GM18520 (cell line): ENCODE results near the gene SH3D21.

Experiments used
- ATAC-seq: cut with Tn5 transposase; IDR thresholded peaks from one replicate; pipeline ENCODE4 v1.9.1; 2021; ENCODE audit not compliant: unreplicated experiment

SH3D21 gene

GRCh38 chr1:36355811-36356210 lies 49.6 kb downstream of the SH3D21 start:
- ATAC-seq = no peak

GRCh38 chr1:36358514-36359084 lies 52.4 kb downstream of the SH3D21 start:
- no peak for ATAC-seq

GRCh38 chr1:36359383-36359782 lies 53.2 kb downstream of the SH3D21 start:
- no peak for ATAC-seq

GRCh38 chr1:36359911-36360550 lies 53.9 kb downstream of the SH3D21 start:
- no peak for ATAC-seq

GRCh38 chr1:36365381-36365780 lies 59.2 kb downstream of the SH3D21 start:
- ATAC-seq = no peak

GRCh38 chr1:36366091-36366661 lies 60.0 kb downstream of the SH3D21 start:
- ATAC-seq = no peak

GRCh38 chr1:36367066-36367465 lies 60.9 kb downstream of the SH3D21 start:
- no peak for ATAC-seq

GRCh38 chr1:36367798-36368197 lies 61.6 kb downstream of the SH3D21 start:
- ATAC-seq = no peak

- no peak for ATAC-seq
Measured at GRCh38 chr1:36369061-36369861, 63.1 kb downstream of the SH3D21 start.
